SKM-1 treated with dmso at 0.1 percent for 144 hours (cell line): ENCODE data around the gene TPM4.
"Not testable (repeated sequence)": the region's sequence is repeated elsewhere in the genome, so short reads cannot be mapped to it uniquely, and the experiment has no call there.

Experiments used
- DNase-seq: peaks from one replicate; lab custom pipeline; 2025; ENCODE audit not compliant: unreplicated experiment; lab: John Stamatoyannopoulos, UW

TPM4 gene

DNA sequence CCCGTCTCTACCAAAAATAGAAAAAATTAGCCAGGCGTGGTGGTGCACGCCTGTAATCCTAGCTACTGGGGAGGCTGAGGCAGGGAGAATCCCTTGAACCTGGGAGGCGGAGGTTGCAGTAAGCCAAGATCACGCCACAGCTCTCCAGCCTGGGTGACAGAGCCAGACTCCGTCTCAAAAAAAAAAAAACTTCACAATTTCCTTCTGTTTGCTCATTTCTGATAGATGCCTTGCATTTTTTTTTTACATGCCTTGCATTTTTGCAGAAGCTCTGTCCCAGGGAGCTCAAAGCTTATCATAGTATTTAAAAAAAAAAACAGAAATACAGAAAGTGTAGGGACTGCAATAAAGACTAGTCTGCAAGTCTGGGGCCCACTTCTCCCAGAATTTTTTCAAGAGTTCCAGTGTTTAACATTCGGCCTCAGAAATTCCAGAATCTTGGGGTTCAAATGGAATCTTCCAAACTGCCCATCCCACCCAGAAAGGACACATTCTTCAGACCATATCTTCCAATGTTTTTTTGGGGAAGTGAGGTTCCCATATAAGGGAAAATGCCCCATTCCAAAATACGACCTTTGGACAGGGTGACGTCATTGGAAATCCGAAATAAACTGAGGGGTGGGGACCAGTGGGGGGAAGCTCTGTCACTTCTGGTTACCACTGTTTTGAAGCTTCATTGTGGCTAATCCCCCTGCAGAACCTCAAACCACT, 18.2 kb downstream of the TPM4 start:
- no peak for DNase-seq

DNA sequence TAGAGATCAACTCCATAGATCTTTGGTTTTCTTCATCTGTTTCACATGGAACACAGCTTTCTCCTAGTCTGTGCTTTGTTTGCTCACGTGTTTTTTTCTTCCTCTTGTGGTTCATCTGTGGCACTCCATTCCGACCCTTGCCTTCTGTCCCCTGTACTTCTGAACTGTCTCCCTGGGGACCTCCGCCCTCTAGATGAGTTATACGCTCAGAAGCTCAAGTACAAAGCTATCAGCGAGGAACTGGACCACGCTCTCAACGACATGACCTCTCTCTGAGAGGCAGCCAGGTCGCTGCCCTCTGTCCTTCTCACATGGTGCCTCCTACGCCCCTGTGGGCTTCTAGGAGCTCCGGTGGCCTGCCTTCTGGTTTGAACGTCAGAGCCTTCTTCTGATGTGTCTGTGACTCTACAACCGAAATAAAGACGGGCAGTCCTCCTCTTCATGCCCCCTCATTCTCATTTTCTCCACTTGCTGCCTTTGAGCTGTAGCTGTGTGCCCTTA, 18.8 kb downstream of the TPM4 start:
- no peak for DNase-seq

DNA sequence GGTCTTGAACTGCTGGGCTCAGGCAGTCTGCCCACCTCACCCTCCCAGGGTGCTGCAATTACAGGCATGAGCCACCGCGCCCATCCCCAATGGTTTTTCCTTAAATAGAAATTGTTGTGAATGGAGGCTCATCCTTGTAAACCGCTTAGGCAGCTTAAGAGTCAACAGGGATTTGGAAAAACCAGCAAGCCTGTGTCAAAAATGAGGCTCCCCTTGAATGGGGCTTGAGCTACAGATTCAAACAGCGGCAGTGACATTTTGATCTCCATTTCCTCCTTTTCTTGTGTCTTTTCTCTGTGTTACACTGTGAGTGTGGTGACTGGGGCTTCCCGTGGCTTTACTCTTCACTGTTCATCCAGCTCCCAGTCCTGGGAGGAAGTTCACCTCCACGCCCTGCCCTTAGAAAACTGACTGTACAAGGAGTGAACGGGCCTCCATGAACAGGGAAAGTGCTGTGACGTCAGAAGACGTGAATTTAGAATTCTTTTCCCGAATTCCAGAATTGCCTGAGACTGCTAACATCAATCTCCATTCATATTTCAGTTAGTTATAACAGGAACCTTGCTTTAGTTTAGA, 20.1 kb downstream of the TPM4 start:
- no peak for DNase-seq

DNA sequence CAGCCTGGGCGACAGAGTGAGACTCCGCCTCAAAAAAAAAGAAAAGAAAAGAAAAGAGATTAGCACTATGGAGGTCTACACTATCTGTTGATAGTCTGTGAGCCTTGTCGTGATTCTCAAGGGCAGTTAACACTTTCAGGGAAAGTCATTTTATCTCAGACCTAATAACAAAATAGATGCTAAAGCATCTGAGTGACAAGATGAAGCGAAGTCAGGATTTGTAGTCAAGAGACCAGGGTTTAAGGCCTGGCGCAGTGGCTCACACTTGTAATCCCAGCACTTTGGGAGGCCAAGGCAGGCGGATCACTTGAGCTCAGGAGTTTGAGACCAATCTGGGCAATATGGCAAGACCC, 22.1 kb downstream of the TPM4 start:
- no peak for DNase-seq

DNA sequence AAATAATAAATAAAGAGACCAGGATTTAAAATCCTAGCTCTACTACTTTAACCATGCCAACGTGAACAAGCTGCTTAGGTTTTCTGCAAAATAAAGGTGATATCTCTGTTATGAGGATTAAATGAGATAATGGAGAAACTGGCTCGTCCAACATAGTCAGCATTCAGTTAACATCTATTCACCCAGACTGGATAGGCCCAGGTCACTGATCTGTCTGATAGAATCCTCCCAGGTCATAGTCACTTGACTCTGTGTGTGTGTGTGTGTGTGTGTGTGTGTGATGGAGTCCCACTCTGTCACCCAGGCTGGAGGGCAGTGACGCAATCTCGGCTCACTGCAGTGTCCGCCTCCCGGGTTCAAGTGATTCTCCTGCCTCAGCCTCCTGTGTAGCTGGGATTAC, 22.5 kb downstream of the TPM4 start:
- DNase-seq, result no peak

DNA sequence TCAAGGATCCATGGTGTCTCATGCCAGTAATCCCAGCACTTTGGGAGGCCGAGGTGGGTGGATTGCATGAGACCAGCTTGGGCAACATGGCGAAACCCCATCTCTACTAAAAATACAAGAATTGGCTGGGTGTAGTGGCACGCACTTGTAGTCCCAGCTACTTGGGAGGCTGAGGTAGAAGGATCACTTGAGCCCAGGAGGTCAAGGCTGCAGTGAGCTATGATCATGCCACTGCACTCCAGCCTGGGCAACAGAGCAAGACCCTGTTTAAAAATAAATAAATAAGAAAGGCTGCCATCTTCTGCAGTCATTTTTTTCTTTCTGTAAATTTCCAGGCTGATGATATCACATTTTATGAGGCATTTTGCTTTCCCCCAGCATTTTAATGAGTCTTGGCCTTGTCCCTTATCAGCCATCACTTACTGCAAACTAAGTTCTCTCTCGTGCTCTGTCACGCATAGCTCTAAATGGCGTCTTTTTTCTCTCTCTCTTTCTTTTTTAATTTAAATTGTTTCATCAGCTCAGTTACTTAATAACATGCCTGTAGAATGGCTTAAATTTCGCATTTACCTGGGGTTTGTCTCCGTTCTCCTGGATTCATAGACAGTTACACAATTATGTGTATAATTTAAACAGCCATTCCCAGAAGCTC, 23.1 kb downstream of the TPM4 start:
- DNase-seq, result not testable (repeated sequence)

DNA sequence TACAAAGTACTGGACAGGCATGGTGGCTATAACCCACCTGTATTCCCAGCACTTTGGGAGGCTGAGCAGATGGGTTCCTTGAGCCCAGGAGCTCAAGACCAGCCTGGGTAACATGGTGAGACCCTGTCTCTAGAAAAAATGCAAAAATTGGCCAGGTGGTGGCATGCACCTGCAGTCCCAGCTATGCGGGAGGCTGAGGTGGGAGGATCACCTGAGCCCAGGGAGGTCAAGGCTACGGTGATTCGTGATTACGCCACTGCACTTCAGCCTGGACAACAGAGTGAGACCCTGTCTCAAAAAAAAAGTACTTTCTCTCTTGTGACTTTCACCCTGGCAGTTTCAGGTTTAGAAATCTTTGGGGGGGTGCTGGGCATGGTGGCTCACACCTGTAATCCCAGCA, 24.2 kb downstream of the TPM4 start:
- DNase-seq, result no peak

DNA sequence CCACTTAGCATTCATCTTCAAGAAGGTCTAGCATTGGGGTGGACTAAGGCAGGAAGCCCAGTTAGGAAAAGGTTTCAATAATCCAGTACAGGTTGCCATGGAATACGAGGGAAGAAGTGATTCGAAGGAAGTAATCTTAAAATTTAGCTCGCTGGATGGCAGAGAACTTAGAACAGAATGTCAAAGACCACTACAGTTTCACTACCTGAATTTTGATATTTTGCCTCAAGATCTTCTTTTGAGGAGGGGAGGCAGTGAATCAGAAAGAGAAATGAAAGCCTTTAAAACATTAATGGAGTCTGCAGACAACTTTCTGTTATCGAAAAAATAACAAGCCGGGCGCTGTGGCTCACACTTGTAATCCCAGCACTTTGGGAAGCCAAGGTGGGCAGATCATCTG, 28.4 kb downstream of the TPM4 start:
- no peak for DNase-seq

DNA sequence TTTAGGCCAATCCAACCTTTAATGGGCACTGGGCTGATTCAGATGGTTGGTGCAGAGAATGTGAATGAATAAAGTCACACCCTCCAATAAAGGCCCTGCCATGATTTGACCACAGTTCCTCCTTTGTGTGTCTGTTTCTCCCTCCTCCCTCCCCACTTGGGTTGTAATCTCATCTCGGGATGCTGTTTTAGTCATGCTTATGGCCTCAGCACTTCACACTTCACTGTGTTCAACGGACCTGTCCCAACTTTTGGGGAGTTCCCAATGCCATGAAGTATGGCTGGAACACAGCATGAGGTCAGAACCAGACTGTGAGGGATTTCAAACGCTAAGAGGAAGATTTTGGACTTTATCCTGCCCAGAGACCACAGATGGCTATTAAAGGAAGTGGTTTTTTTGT, 29.8 kb downstream of the TPM4 start:
- DNase-seq, result no peak

DNA sequence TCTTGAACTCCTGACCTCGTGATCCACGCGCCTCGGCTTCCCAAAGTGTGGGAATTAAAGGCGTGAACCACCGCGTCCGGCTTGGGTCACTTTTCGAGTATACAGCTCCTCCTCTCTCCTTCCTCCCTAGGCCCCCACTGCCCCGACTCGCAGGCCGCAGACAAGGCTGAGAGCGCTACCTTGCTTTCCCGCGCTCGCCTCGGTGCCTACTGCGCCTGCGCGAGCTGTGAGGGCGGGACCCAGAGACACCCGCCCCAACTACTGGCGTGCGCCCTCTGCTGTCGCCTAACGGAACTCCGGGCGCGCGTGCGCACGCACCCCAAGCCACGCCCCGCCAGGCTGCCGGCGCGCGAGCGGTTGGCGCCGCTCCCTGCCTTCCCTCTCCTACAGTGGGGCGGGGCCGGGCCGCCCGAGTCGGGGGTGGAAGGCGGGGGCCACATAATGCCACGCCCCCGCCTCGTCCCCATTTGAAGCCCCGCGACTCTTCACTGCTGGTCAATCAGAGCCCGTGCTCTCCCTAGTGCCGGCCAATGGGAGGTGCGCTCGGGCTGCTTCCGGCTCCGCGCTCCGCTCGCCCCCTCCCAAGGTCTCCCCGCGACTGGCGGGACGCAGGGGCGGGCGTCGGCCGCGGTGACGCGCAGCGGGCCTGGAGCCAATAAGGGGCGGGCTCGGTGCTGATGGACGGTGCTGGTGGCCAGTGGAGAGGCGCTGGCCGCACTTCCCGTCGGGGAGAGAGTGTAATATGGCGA, 35.0 kb downstream of the TPM4 start, which contains the start of gene RAB8A:
Gene RAB8A (plus strand): TSS at position 730 of the 749 bp plus-strand sequence. CDS start 13 bp downstream, at position 743.
- DNase-seq, result peak; percentile 98

DNA sequence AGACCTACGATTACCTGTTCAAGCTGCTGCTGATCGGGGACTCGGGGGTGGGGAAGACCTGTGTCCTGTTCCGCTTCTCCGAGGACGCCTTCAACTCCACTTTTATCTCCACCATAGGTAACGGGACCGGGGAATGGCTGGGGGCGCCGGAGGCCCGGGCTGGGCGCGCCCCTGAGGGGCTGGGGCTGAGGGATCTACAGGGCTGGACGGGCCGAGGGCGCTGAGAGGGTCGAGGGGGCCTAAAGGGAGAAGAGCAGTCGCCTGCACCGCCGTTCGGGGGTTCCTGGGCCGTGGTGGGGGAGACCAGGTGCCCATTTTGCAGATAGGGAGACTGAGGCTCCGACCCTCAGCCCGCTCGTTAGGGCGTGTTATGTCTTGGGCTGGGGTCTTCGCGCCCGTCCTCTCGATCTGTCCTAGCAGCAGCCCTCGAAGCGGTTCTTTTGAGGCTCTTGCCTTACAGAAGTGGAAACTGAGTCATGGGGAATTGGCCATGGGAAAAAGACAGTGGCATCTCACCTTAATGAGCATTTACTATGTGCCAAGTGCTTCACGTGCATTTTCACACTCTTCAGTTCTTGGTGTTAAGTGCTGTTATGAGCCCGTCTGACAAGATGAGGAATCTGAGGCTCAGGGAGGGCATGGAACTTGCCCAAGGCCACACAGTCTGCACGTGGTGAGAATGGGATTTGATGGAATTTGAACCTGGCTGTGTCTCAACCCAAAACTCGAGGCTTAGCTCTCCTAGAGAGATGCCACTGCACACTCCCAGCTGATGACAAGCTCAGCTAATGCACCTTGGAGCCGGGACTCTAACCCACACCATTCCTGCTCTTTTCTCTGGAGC, 35.8 kb downstream of the TPM4 start:
- no peak for DNase-seq

DNA sequence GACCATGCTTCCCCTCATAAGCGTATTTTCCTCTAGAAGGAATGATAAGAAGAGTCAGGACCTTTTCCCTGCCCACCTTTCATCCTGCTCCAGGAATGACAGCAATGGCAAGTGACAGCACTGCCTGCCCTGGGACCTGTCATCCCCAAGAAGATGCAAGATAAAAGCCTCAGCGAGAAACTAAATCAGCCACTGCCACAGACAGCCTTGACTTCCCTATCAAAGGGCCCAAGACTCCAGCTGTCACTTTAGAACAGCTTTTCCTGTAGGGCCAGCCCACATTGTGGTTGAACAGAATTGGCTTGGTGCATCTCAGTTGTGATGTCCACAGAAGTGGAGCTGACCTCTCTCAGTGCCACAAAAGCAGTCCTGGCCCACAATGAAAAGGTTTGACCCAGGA, 36.5 kb downstream of the TPM4 start:
- no peak for DNase-seq

DNA sequence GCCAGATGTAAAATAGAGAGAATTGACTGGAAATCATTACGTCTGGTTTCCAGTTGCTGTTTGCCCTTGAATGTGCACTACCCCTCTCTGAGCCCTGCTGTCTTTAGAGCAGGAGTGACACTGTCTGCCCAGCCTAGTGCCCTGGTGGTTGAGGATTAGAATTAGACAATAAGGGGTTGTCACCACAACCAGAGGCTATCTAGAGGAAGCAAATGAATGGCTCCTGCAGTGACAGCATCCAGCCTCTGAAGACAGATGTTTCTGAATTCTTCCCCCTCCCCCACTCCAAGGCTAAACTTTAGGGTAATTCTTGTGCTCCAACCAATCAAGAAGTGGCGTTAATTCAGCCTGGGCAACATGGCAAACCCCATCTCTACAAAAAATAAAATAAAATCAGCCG, 37.4 kb downstream of the TPM4 start:
- DNase-seq, result no peak

DNA sequence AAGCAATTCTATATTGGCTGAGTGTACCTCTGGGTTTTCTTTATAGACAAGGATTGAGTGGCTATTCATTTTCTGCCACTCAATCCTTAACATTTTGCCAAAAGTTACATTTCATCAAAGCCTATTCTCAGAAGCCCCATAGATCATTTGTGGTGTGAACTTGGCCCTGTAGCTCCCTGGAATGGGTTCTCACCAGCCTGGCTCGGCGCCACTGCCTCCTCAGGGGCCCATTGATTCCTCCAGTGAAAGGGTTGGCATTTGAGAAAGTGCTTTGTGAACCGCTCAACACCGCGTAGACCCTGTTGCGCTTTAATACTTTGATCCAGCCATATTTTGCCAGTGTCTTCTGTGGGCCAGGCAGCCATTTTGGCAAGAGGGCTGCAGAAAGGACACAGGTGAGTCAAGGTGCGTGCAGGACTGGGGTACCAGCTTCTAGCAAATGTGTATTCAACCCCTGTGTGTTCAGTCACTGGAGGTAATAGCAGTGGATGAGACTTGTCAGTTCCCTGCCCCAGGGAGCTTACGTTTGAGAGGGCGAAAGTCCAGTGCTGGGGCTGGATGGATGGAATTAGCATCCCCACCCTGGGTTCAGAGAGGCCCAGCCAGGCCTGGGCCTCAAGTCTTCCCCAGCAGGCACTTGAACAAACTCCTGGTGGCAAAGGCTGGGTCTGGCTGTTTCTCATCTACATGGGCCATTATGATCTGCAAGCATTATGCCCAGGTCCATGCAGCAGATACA, 39.2 kb downstream of the TPM4 start:
- no peak for DNase-seq

DNA sequence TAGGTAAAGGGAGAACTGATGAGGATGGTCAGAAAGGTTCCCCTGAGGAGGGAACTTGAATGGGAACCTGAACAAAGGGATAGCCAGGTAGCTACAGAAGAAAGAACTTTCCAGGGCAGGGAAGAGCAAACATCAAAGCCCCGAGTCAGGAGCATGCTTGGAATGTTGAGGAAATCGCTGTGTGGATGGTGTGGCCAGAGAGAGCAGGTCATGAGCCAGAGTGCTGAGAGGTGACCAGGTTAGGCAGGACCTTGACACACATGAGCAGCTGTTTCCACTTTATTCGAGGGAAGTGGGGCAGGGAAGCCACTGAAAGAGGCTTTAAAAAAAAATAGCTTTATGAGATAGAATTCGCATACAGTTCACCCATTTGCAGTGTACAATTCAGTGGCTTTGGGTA, 39.8 kb downstream of the TPM4 start:
- no peak for DNase-seq

DNA sequence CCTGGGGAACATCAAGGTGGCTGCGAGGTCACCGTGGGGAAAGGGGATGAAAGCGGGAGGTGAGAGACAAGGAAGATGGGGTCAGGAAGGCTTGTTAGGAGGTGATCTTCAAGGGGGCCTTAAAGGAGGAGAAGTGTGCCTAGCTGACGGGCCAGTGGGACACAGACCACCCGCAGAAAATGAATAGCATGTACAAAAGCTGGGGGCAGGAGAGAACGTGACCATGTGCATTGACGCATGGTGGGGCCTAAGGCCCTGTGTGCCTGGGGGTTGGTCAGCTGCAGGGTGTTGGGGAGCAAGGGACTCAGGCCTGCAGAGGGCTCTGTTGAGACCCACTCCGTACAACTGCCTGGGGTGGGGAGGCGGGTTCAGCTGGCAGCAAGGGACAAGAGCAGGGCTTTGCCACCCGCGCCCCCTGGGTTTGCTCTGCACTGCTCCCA, 41.3 kb downstream of the TPM4 start:
- no peak for DNase-seq

DNA sequence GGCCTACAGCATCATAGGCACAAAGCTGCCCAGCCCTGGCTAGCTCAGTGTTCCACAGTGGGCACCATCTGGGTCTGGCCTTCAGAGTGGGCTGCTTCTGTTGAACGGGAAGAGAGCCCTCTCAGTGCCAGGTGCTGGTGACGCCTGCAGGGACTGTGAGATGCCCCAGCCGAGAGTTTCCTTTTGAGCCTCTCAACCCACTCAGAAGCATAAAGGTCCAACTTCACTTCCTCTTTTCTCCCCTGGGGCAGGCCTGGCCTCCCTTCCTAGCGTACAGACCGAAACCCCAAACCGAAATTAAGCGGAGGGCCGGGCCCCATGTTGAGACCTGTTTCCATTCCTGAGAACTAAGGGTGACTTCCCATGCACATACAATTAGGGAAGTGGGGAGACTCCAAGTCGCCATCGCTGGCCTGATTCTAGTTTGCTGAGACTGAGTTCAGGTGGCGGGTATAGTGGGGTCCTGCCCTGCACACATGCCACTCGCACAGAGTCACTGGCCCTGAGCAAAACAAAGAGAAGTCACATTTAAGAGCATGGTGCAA, 42.3 kb downstream of the TPM4 start:
- DNase-seq, result peak; percentile 92

DNA sequence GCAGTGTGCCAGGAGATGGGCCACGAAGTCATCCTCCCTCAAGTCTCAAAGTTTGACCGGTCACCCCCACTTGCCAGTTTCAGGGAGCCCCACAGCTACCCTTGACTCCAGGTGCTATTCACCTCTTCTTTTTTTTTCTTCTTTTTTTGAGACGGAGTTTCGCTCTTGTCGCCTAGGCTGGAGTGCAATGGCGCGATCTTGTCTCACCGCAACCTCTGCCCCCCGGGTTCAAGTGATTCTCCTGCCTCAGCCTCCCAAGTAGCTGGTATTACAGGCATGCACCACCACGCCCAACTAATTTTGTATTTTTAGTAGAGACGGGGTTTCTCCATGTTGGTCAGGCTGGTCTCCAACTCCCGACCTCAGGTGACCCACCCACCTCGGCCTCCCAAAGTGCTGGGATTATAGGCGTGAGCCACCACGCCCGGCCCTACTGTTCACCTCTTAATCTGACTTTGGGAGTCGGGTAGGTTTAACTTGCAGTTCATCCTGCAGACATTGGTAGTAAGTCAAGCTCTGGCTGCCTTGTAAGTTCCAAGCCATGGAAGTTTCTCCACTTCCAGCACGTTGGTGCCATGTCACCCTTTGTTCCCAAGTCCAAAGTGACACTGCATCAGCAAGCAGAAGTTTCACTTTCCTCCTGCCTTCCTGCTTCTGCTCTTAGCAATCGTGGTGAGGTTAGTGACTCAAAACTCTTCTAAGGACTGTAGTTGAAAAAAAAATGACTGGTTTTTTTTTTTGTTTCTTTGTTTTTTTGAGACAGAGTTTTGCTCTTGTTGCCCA, 43.0 kb downstream of the TPM4 start:
- peak; percentile 38 for DNase-seq

DNA sequence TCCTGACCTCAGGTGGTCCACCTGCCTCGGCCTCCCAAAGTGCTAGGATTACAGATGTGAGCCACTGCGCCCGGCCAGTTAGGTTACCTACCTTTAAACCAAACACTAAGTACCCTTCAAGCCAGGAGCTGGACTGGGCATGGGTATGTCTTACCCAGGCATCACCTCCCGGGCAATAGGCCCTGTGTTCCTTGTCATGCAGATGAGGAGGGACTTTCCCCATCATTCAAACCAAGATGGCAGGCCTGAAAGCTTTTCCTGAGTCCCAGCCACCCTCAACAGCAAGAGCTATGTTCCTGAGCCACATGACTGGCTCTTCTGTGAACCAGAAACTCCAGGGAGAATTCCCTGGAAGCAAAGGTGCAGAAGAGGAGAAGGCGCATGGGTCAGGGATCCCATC, 44.8 kb downstream of the TPM4 start:
- no peak for DNase-seq
